ENCODE results near the gene CD68.

GRCh38 chr17:7606280-7606679 lies 26.8 kb downstream of the CD68 start:
- TF ChIP-seq CTCF (IDR thresholded peaks at IDR 0.05; ENCODE audit: insufficient read depth, low read length, poor library complexity, severe bottlenecking) (no peak), EZH2phosphoT487 (conservative IDR thresholded peaks at IDR 0.05; ENCODE audit: low read length) (no peak)
